Measurements from ENCODE around the gene SMNDC1. TPM values are rescaled to one million over a fixed set of nuclear protein-coding genes. Genes with fewer than 3 reads are reported as not detected.

Gene SMNDC1
- total and polyA plus RNA-seq, 10 donors = 10.3 to 34.8 (median 19.7) TPM

GRCh38 chr10:110324201-110324804 lies 19.6 kb upstream of the SMNDC1 start:
- H3K36me3 ChIP-seq = no peaks in the 10 kb centered on the region
- intact Hi-C loops (cut with DNase I; ENCODE audit: low total_unique reads) = no loop called here
- no peak for TF ChIP-seq POLR2AphosphoS5 (IDR thresholded peaks at IDR 0.05)
- 69 to 92% (median 83%) methylated on average over 5 of the region's 5 CpGs for WGBS, 5 donors
- H3K27me3 ChIP-seq (replicated peaks in 1 of 7) = no peaks in the 10 kb centered on the region
- H3K4me1 ChIP-seq = peaks cover 0 to 6% (median 0%) of the 10 kb centered on the region in 6 donors
- H3K4me3 ChIP-seq = no peak overlapping the region
- DNase-seq = no peak
- no peak overlapping the region for H3K27ac ChIP-seq
- peaks cover 0 to 24% (median 19%) of the 10 kb centered on the region in 8 donors for H3K9me3 ChIP-seq

GRCh38 chr10:110323503-110323902 lies 18.8 kb upstream of the SMNDC1 start:
- H3K27me3 ChIP-seq (replicated peaks in 1 of 7) = no peaks in the 10 kb centered on the region
- H3K4me1 ChIP-seq = peaks cover 0 to 6% (median 0%) of the 10 kb centered on the region in 6 donors
- H3K4me3 ChIP-seq = no peak overlapping the region
- H3K36me3 ChIP-seq = no peaks in the 10 kb centered on the region
- H3K9me3 ChIP-seq = peaks cover 0 to 24% (median 19%) of the 10 kb centered on the region in 8 donors
- H3K27ac ChIP-seq = no peak overlapping the region
- 82 to 89% (median 84%) methylated on average over 2 of the region's 2 CpGs for WGBS, 5 donors
- no peak for DNase-seq
- TF ChIP-seq POLR2A (IDR thresholded peaks at IDR 0.05) (no peak), CTCF (IDR thresholded peaks at IDR 0.05 in 8 of 11, conservative IDR thresholded peaks at IDR 0.05 in 3 of 11) (no peak)
- intact Hi-C loops (cut with DNase I; ENCODE audit: low total_unique reads) = no loop called here

GRCh38 chr10:110321869-110322620 lies 17.3 kb upstream of the SMNDC1 start:
- H3K9me3 ChIP-seq = peaks cover 0 to 24% (median 19%) of the 10 kb centered on the region in 8 donors
- TF ChIP-seq CTCF (IDR thresholded peaks at IDR 0.05 in 8 of 11, conservative IDR thresholded peaks at IDR 0.05 in 3 of 11) = no peak
- no peak for TF ChIP-seq POLR2AphosphoS5 (IDR thresholded peaks at IDR 0.05)
- no peak for TF ChIP-seq POLR2A (IDR thresholded peaks at IDR 0.05)
- H3K27ac ChIP-seq = no peak overlapping the region
- no peaks in the 10 kb centered on the region for H3K27me3 ChIP-seq (replicated peaks in 1 of 7)
- H3K36me3 ChIP-seq = no peaks in the 10 kb centered on the region
- intact Hi-C loops (cut with DNase I; ENCODE audit: low total_unique reads) = no loop called here
- H3K4me3 ChIP-seq = no peak overlapping the region
- H3K4me1 ChIP-seq = peaks cover 0 to 6% (median 0%) of the 10 kb centered on the region in 6 donors
- 84 to 93% (median 87%) methylated on average over 6 of the region's 6 CpGs for WGBS, 5 donors
- no peak for DNase-seq

GRCh38 chr10:110317866-110318850 lies 13.4 kb upstream of the SMNDC1 start:
- TF ChIP-seq POLR2AphosphoS5 (IDR thresholded peaks at IDR 0.05) (no peak), POLR2A (IDR thresholded peaks at IDR 0.05) (no peak), CTCF (IDR thresholded peaks at IDR 0.05 in 8 of 11, conservative IDR thresholded peaks at IDR 0.05 in 3 of 11) (no peak)
- no peaks in the 10 kb centered on the region for H3K4me1 ChIP-seq
- peaks cover 0 to 24% (median 19%) of the 10 kb centered on the region in 8 donors for H3K9me3 ChIP-seq
- H3K27me3 ChIP-seq (replicated peaks in 1 of 7) = no peaks in the 10 kb centered on the region
- no peak overlapping the region for H3K4me3 ChIP-seq
- intact Hi-C loops (cut with DNase I; ENCODE audit: low total_unique reads) = no loop called here
- DNase-seq = no peak
- H3K27ac ChIP-seq = no peak overlapping the region
- H3K36me3 ChIP-seq = no peaks in the 10 kb centered on the region
- 84 to 93% (median 88%) methylated on average over 15 of the region's 15 CpGs for WGBS, 5 donors

Data from spleen (tissue), 11 donors.